Gastroesophageal sphincter (tissue), 3 donors: ENCODE results near the gene CACNG6.

Experiments used
- POLR2A ChIP-seq, 2 donors: fragments of 450-650 bp; IDR thresholded peaks; one replicate each; pipeline ENCODE4 v1.6.1; 2017; ENCODE audit warnings: antibody characterized with exemption in 2 of 2, mild to moderate bottlenecking in 2 of 2, moderate library complexity in 1 of 2
- TF ChIP-seq, protein P1 (sequence below), 4 experiments: fragments of 200-600 bp in 2 of 4; fragments of 450-650 bp in 2 of 4; sonication (generic) in 1 of 4; IDR thresholded peaks; one replicate each; pipeline ENCODE4 v1.5.1; 2017 to 2019; ENCODE audit warnings: antibody characterized with exemption in 4 of 4, mild to moderate bottlenecking in 2 of 4, moderate library complexity in 2 of 4

DNA sequence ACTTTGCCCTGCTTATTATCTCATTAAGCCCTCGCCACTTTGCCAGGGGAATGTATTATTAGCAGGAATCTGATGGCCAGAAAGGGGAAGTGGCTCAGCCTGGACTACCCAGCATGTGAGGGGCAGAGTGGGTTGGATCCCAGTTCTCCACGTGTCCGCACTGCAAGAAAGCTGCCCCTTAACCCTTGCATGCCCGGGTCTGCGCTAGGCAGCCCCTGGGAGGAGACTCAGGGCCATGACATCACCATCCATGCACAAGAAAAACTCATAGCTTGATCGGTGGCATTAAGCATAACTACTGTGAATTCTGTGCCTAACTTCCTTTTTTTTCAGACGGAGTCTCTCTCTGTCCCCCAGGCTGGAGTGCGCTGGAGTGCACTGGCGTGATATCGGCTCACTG lies 19.8 kb upstream of the CACNG6 start:
- no peak for TF ChIP-seq POLR2A (IDR thresholded peaks at IDR 0.05)
- TF ChIP-seq, protein P1, sequence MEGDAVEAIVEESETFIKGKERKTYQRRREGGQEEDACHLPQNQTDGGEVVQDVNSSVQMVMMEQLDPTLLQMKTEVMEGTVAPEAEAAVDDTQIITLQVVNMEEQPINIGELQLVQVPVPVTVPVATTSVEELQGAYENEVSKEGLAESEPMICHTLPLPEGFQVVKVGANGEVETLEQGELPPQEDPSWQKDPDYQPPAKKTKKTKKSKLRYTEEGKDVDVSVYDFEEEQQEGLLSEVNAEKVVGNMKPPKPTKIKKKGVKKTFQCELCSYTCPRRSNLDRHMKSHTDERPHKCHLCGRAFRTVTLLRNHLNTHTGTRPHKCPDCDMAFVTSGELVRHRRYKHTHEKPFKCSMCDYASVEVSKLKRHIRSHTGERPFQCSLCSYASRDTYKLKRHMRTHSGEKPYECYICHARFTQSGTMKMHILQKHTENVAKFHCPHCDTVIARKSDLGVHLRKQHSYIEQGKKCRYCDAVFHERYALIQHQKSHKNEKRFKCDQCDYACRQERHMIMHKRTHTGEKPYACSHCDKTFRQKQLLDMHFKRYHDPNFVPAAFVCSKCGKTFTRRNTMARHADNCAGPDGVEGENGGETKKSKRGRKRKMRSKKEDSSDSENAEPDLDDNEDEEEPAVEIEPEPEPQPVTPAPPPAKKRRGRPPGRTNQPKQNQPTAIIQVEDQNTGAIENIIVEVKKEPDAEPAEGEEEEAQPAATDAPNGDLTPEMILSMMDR (IDR thresholded peaks at IDR 0.05): no peak
